Limb (tissue), 2 donors: ENCODE results near the gene EYA2.

Experiments used
- DNase-seq, 2 donors: peaks; one replicate each; pipeline ENCODE4 v3.0.0-alpha.2; 2016; ENCODE audit errors: extremely low spot score in 2 of 2

The EYA2 gene

GRCh38 chr20:47221036-47221625 is 326.5 kb downstream of the EYA2 start:
- no peak for DNase-seq

- no peak for DNase-seq
Measured at GRCh38 chr20:47222468-47223119, 328.0 kb downstream of the EYA2 start.

GRCh38 chr20:47223896-47224295 is 329.3 kb downstream of the EYA2 start:
- DNase-seq = no peak

GRCh38 chr20:47224300-47224791 is 329.7 kb downstream of the EYA2 start:
- DNase-seq = no peak

GRCh38 chr20:47224857-47225256 is 330.2 kb downstream of the EYA2 start:
- DNase-seq = no peak

- no peak for DNase-seq
Measured at GRCh38 chr20:47225458-47225857, 330.8 kb downstream of the EYA2 start.

- DNase-seq = no peak
Measured at GRCh38 chr20:47227119-47227518, 332.5 kb downstream of the EYA2 start.

GRCh38 chr20:47227576-47227975 is 332.9 kb downstream of the EYA2 start:
- no peak for DNase-seq

GRCh38 chr20:47228654-47229053 is 334.0 kb downstream of the EYA2 start:
- DNase-seq = no peak

GRCh38 chr20:47230811-47231256 is 336.2 kb downstream of the EYA2 start:
- no peak for DNase-seq

- peak; percentile 23 to 42 for DNase-seq
Measured at GRCh38 chr20:47231382-47232039, 336.9 kb downstream of the EYA2 start.

GRCh38 chr20:47232518-47232917 is 337.9 kb downstream of the EYA2 start:
- no peak for DNase-seq

GRCh38 chr20:47233333-47234188 is 338.9 kb downstream of the EYA2 start:
- DNase-seq = no peak

GRCh38 chr20:47235111-47235510 is 340.5 kb downstream of the EYA2 start:
- DNase-seq = no peak

- DNase-seq = no peak
Measured at GRCh38 chr20:47235853-47236638, 341.4 kb downstream of the EYA2 start.

GRCh38 chr20:47236639-47236900 is 341.9 kb downstream of the EYA2 start:
- DNase-seq = no peak

GRCh38 chr20:47237715-47238114 is 343.1 kb downstream of the EYA2 start:
- no peak for DNase-seq
